Thymus (tissue), 11 donors: Measurements from ENCODE around the gene CUL1. TPM values are rescaled to one million over a fixed set of nuclear protein-coding genes. Genes with fewer than 3 reads are reported as not detected.

Experiments used
- DNase-seq, 9 donors: peaks; one replicate each; pipeline ENCODE4 v3.0.0-alpha.2; 2013; ENCODE audit warnings: low spot score in 9 of 9, low read depth in 6 of 9, missing footprints in 1 of 9
- H3K27ac ChIP-seq, 2 donors: one replicate each; pipeline ENCODE4 v1.5.1; 2013; ENCODE audit warnings: control low read depth in 1 of 2, low read depth in 1 of 2, low read length in 1 of 2, mild to moderate bottlenecking in 1 of 2, moderate library complexity in 1 of 2
- H3K27me3 ChIP-seq, 2 donors: one replicate each; pipeline ENCODE4 v1.5.1; 2013; ENCODE audit warnings: low read length in 1 of 2; ENCODE audit not compliant: control insufficient read depth in 2 of 2, insufficient read depth in 1 of 2
- H3K36me3 ChIP-seq, 2 donors: one replicate each; pipeline ENCODE4 v1.5.1; 2013; ENCODE audit warnings: low read length in 1 of 2, mild to moderate bottlenecking in 1 of 2, moderate library complexity in 1 of 2; ENCODE audit not compliant: control insufficient read depth in 2 of 2, insufficient read depth in 2 of 2
- H3K4me1 ChIP-seq, 2 donors: one replicate each; pipeline ENCODE4 v1.5.1; 2013; ENCODE audit warnings: low read length in 2 of 2; ENCODE audit not compliant: control insufficient read depth in 2 of 2, insufficient read depth in 2 of 2
- H3K4me3 ChIP-seq, 2 donors: one replicate each; pipeline ENCODE4 v1.5.1; 2013; ENCODE audit warnings: low read length in 2 of 2, control low read depth in 1 of 2, mild to moderate bottlenecking in 1 of 2
- H3K9me3 ChIP-seq, 2 donors: one replicate each; pipeline ENCODE4 v1.5.1; 2013; ENCODE audit warnings: low read length in 1 of 2, mild to moderate bottlenecking in 1 of 2; ENCODE audit not compliant: control insufficient read depth in 2 of 2, insufficient read depth in 1 of 2
- WGBS: extraction: QIAGEN DNeasy Blood & Tissue Kit; methylation state at CpG from one replicate; pipeline ENCODE4 v1.1.7; 2013; 5-methylcytosine and 5-hydroxymethylcytosine counted together
- polyA plus RNA-seq: library from polyadenylated mRNA; stranded (reverse); fragments of 200-250 nt; gene quantifications from one replicate; pipeline ENCODE4 v1.2.3, GENCODE V29; 2013
- total RNA-seq: library from RNA; stranded (reverse); fragments of 120-200 nt; gene quantifications from one replicate; pipeline ENCODE4 v1.2.4, GENCODE V29; 2013
- donor health status: healthy.

The CUL1 gene
- total and polyA plus RNA-seq, 2 donors = 35.5 to 38.7 TPM

DNA sequence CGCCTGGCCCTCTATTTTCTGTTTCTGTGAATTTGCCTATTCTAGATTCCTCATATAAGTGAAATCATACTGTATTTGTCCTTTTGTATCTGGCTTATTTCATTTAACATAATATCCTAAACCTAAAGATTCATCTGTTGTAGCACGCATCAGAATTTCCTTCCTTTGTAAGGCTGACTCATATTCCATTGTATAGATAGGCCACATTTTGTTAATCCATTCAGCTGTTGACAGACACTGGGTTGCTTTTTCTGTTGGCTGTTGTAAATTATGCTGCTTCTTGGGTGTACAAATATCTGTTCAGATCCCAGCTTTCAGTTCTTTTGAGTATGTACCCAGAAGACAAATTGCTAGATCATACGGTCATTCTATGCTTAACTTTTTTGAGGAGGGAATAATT lies 28.8 kb upstream of the CUL1 start:
- no peaks in the 10 kb centered on the region for H3K36me3 ChIP-seq
- DNase-seq = no peak
- H3K4me3 ChIP-seq = no peak overlapping the region
- no peak overlapping the region for H3K27ac ChIP-seq
- peaks cover 7 to 12% of the 10 kb centered on the region in 2 donors for H3K4me1 ChIP-seq
- 89% methylated on average over 3 of the region's 3 CpGs for WGBS
- no peaks in the 10 kb centered on the region for H3K27me3 ChIP-seq
- H3K9me3 ChIP-seq = peaks cover 0 to 11% of the 10 kb centered on the region in 2 donors

- no peaks in the 10 kb centered on the region for H3K36me3 ChIP-seq
- no peak overlapping the region for H3K4me3 ChIP-seq
- no peaks in the 10 kb centered on the region for H3K27me3 ChIP-seq
- H3K9me3 ChIP-seq = peaks cover 0 to 16% of the 10 kb centered on the region in 2 donors
- H3K4me1 ChIP-seq = peaks cover 7 to 12% of the 10 kb centered on the region in 2 donors
- H3K27ac ChIP-seq = peak overlapping the region in 1 of 2 donors; percentile 48
- 85% methylated on average over 4 of the region's 4 CpGs for WGBS
- no peak for DNase-seq
Observed at GRCh38 chr7:148670374-148670773, 28.3 kb upstream of the CUL1 start.

DNA sequence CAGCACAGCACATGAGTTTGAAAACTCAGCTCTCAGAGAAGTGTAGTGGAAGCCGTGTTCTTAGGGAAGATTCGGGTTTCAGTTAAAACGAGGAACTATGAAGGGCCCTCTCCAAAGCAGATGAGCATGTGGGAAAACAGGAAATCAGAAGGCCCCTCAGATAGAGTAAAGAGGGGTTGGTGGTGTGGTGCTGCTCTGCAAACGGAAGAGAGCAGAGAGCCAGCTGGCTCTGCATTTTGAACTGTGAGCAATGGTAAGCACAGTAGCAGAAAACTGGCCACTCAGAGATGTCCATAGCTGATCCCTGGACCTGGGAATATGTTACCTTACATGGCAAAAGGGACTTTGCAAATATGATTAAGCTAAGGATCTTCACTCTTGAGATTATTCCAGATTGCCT lies 27.9 kb upstream of the CUL1 start:
- peak overlapping the region in 1 of 2 donors; percentile 55 for H3K27ac ChIP-seq
- H3K4me3 ChIP-seq = no peak overlapping the region
- H3K27me3 ChIP-seq = no peaks in the 10 kb centered on the region
- peak in 5 of 9 donors; percentile 3 to 58 (median 10) for DNase-seq
- H3K36me3 ChIP-seq = no peaks in the 10 kb centered on the region
- WGBS = 6% methylated on average over 4 of the region's 4 CpGs
- H3K4me1 ChIP-seq = peaks cover 7 to 12% of the 10 kb centered on the region in 2 donors
- peaks cover 0 to 20% of the 10 kb centered on the region in 2 donors for H3K9me3 ChIP-seq

DNA sequence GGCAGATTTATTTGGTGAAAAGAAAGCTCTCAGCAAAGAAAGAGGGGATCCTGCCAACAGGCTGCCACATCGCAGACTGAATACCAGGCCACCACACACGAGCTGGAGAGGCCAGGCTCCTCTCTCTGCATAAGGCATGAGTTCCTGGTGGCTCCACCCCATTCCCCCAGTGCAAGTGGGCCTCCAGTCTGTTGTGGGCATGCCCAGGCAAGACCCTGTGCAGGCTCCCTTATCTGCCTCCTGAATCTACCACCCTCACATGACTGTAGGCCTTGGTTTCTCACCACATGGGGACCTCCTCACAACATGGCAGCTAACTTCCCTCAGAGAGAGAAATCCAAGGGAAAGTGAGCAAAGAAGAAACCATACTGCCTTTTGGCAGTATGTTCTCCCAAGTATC lies 26.7 kb upstream of the CUL1 start:
- no peak for DNase-seq
- WGBS = 93% methylated on average over 2 of the region's 2 CpGs
- Histone ChIP-seq H3K9me3 (peaks cover 0 to 24% of the 10 kb centered on the region in 2 donors), H3K27me3 (no peaks in the 10 kb centered on the region), H3K4me1 (peaks cover 7 to 12% of the 10 kb centered on the region in 2 donors), H3K36me3 (no peaks in the 10 kb centered on the region), H3K27ac (no peak overlapping the region), H3K4me3 (no peak overlapping the region)

DNA sequence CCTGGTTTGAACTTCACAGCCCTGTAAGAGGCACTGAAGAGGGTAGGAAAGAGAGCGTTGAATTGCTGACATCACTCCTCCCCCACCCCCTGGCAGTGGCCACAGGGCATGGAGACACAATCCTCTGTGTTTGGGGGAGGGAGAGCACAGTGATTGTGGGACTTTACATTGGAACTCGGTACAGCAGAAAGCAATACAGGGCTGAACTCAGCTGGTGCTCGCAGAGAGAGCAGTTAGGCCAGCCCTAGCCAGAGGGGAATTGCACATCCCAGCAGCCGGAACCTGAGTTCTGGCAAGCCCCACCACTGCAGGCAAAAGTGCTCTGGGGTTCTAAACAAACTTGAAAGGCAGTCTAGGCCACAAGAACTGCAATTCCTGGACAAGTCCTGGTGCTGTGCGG lies 24.0 kb upstream of the CUL1 start:
- H3K9me3 ChIP-seq = peaks cover 0 to 24% of the 10 kb centered on the region in 2 donors
- H3K36me3 ChIP-seq = no peaks in the 10 kb centered on the region
- no peak overlapping the region for H3K27ac ChIP-seq
- WGBS = 97% methylated on average over 5 of the region's 5 CpGs
- no peak overlapping the region for H3K4me3 ChIP-seq
- DNase-seq = no peak
- no peaks in the 10 kb centered on the region for H3K27me3 ChIP-seq
- peaks cover 7 to 12% of the 10 kb centered on the region in 2 donors for H3K4me1 ChIP-seq

GRCh38 chr7:148676291-148676690 lies 22.4 kb upstream of the CUL1 start:
- H3K36me3 ChIP-seq = no peaks in the 10 kb centered on the region
- no peak overlapping the region for H3K4me3 ChIP-seq
- WGBS = 97% methylated on average over 3 of the region's 3 CpGs
- no peak overlapping the region for H3K27ac ChIP-seq
- H3K4me1 ChIP-seq = peaks cover 0 to 1% of the 10 kb centered on the region in 2 donors
- H3K9me3 ChIP-seq = peaks cover 0 to 24% of the 10 kb centered on the region in 2 donors
- DNase-seq = no peak
- no peaks in the 10 kb centered on the region for H3K27me3 ChIP-seq

DNA sequence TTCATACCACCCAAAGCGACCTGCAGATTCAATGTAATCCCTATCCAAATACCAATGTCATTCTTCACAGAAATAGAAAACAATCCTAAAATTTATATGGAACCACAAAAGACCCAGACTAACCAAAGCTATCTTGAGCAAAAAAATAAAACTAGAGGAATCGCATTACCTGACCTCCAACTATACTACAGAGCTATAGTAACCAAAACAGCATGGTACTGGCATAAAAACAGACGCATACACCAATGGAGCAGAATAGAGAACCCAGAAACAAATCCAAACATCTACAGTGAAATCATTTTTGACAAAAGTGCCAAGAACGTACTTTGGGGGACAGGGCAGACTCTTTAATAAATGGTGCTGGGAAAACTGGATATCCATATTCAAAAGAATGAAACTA lies 16.9 kb upstream of the CUL1 start:
- no peaks in the 10 kb centered on the region for H3K36me3 ChIP-seq

GRCh38 chr7:148684289-148684830 lies 14.3 kb upstream of the CUL1 start:
- Histone ChIP-seq H3K4me1 (no peaks in the 10 kb centered on the region), H3K9me3 (no peaks in the 10 kb centered on the region), H3K27ac (no peak overlapping the region), H3K36me3 (no peaks in the 10 kb centered on the region), H3K27me3 (no peaks in the 10 kb centered on the region), H3K4me3 (no peak overlapping the region)
- WGBS = 95% methylated on average over 13 of the region's 13 CpGs
- no peak for DNase-seq

More for the DNA sequence above, 16.9 kb upstream of the CUL1 start:
- no peaks in the 10 kb centered on the region for H3K27me3 ChIP-seq
- H3K27ac ChIP-seq = no peak overlapping the region
- no peaks in the 10 kb centered on the region for H3K4me1 ChIP-seq
- no peaks in the 10 kb centered on the region for H3K9me3 ChIP-seq
- WGBS = 97% methylated on average over 4 of the region's 4 CpGs
- H3K4me3 ChIP-seq = no peak overlapping the region
- no peak for DNase-seq

DNA sequence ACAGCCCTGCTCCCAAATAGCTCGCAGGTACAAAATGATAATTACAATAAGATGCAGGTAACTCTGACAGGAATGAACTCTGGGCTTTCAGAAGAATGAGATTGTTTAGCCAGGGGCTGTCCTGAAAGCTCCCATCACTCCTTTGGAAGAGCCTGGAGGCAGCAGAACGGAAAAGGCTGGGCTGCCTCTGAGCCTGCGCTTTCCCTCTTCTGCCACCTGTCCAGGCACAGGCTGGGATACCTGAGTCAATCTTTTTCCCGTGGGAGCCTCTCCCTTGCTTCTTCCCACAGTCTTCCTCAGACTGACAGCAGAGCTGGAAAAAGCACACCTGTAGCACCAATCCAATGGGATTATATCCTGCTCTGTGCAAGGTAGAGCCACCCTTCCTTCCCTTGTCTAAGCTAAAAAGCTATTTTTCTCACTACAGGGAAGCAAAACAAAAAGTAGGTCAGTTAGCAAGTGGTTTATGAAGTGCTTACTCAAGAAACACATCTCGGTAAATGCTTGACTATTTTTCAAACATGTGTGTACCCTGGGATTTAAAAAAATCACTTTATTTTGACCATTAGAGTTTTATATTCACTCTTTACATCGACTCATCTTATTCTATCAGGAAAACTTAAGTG lies 12.3 kb upstream of the CUL1 start:
- DNase-seq = no peak
- no peaks in the 10 kb centered on the region for H3K9me3 ChIP-seq
- no peak overlapping the region for H3K27ac ChIP-seq
- H3K36me3 ChIP-seq = no peaks in the 10 kb centered on the region
- no peak overlapping the region for H3K4me3 ChIP-seq
- 94% methylated on average over 6 of the region's 6 CpGs for WGBS
- peaks cover 0 to 2% of the 10 kb centered on the region in 2 donors for H3K4me1 ChIP-seq
- no peaks in the 10 kb centered on the region for H3K27me3 ChIP-seq
